ENCODE data around the gene RNASE8. TPM values are rescaled to one million over a fixed set of nuclear protein-coding genes. Genes with fewer than 3 reads are reported as not detected.

RNASE8 gene
- total RNA-seq, 2 donors from 2014 or later = not detected

DNA sequence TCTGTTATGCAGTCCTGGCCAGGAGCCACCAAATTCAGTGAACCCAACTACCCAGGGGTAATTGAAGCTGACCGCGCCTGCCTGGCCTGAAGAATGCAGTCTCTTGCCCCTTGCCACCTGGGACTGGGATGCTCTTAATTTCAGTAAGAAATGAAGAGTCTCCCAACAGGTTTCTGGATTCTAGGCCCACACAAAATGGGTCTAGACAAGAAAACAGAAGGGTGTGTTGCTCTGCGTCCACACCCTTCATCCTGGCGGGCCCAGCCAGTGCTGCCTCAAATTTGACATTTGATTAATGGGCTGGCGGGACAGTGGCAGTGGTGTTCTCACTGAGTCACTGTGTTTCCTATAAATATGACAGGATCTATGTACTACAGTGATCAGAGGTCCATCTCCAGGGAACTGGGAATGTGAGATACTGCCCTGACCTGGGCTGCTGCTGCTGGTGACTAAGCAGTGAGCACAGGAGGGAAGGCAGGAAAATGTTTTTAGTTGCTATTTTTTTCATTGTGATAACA lies 49.7 kb downstream of the RNASE8 start:
- Histone ChIP-seq H3K9me3 (no peaks in the 10 kb centered on the region), H3K27me3 (replicated peaks; ENCODE audit: insufficient read depth) (no peaks in the 10 kb centered on the region), H3K27ac (no peak overlapping the region), H3K4me1 (replicated peaks) (peaks cover 12% of the 10 kb centered on the region), H3K4me3 (no peak overlapping the region), H3K36me3 (no peaks in the 10 kb centered on the region)
- no peak for DNase-seq (ENCODE audit: low spot score)
- 18% methylated on average over 5 of the region's 5 CpGs for WGBS
- intact Hi-C loops (cut with DNase I) = loop anchor here (10.0 kb wide), 1 partner anchor 277 kb away; the partner anchor contains the start of gene SUPT16H
- TF ChIP-seq POLR2AphosphoS5 (IDR thresholded peaks at IDR 0.05) (no peak), POLR2A (IDR thresholded peaks at IDR 0.05) (no peak)
- TF ChIP-seq, protein P1, sequence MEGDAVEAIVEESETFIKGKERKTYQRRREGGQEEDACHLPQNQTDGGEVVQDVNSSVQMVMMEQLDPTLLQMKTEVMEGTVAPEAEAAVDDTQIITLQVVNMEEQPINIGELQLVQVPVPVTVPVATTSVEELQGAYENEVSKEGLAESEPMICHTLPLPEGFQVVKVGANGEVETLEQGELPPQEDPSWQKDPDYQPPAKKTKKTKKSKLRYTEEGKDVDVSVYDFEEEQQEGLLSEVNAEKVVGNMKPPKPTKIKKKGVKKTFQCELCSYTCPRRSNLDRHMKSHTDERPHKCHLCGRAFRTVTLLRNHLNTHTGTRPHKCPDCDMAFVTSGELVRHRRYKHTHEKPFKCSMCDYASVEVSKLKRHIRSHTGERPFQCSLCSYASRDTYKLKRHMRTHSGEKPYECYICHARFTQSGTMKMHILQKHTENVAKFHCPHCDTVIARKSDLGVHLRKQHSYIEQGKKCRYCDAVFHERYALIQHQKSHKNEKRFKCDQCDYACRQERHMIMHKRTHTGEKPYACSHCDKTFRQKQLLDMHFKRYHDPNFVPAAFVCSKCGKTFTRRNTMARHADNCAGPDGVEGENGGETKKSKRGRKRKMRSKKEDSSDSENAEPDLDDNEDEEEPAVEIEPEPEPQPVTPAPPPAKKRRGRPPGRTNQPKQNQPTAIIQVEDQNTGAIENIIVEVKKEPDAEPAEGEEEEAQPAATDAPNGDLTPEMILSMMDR (IDR thresholded peaks at IDR 0.05) = no peak

Small RNA genes lying within 50 kb of the gene (microRNA-seq; reads per million reads assigned to microRNA genes)
- gene MIR6717 = not detected

Other genes with a start within 250 kb of the RNASE8 start
- not detected for gene RNASE3, start 166.4 kb upstream of the RNASE8 start, total RNA-seq
- under 1 TPM; 0.46 to 0.91 TPM for gene RNASE2, start 102.3 kb upstream of the RNASE8 start, total RNA-seq
- 10 to 100 TPM; 60.3 to 74.5 TPM for gene METTL17, start 67.8 kb upstream of the RNASE8 start, total RNA-seq
- gene SLC39A2, start 58.5 kb upstream of the RNASE8 start, total RNA-seq = 10 to 100 TPM in 1 of 2 donors, 1 to 10 TPM in 1; 1.7 to 20.1 TPM
- gene NDRG2, start 32.8 kb upstream of the RNASE8 start, total RNA-seq = 100 to 1,000 TPM; 230 to 304 TPM
- gene TPPP2, start 27.6 kb upstream of the RNASE8 start, total RNA-seq = 1 to 10 TPM in 1 of 2 donors, not detected in 1; 9.4 TPM
- gene RNASE13, start 23.0 kb upstream of the RNASE8 start, total RNA-seq = under 1 TPM in 1 of 2 donors, not detected in 1; 0.57 TPM
- under 1 TPM in 1 of 2 donors, not detected in 1; 0.74 TPM for gene RNASE7, start 15.5 kb upstream of the RNASE8 start, total RNA-seq
- 10 to 100 TPM; 12.4 to 37.7 TPM for gene ARHGEF40, start 12.5 kb downstream of the RNASE8 start, total RNA-seq
- 10 to 100 TPM; 56.8 to 89.8 TPM for gene ZNF219, start 40.8 kb downstream of the RNASE8 start, total RNA-seq
- not detected for gene TMEM253, start 43.2 kb downstream of the RNASE8 start, total RNA-seq
- gene OR5AU1, start 98.2 kb downstream of the RNASE8 start, total RNA-seq = not detected
- gene HNRNPC, start 211.6 kb downstream of the RNASE8 start, total RNA-seq = 100 to 1,000 TPM; 411 to 423 TPM
- 1 to 10 TPM in 1 of 2 donors, under 1 TPM in 1; 0.09 to 6.8 TPM for gene RPGRIP1, start 222.3 kb downstream of the RNASE8 start, total RNA-seq

All from prostate gland (tissue), 2 donors.